ENCODE data around the gene ASIC2. TPM values are rescaled to one million over a fixed set of nuclear protein-coding genes. Genes with fewer than 3 reads are reported as not detected.

The ASIC2 gene
- total RNA-seq, 1 experiment from 2014 or later, result 4.1 TPM

- H3K36me3 ChIP-seq (ENCODE audit: control insufficient read depth, insufficient read depth, low read length), result no peaks in the 10 kb centered on the region
- no TSS peak for BruUV-seq (replicated peaks)
- DNase-seq (ENCODE audit: low read depth, low spot score) (no peak), ATAC-seq (no peak)
- no peak overlapping the region for H3K27ac ChIP-seq (ENCODE audit: low read length)
- no peak overlapping the region for H3K4me3 ChIP-seq (ENCODE audit: low read depth in 2 of 2, low read length in 2 of 2)
- H3K9me3 ChIP-seq (ENCODE audit: control insufficient read depth, insufficient read depth, low read depth, low read length), result no peaks in the 10 kb centered on the region
- H3K27me3 ChIP-seq (ENCODE audit: control insufficient read depth, insufficient read depth, low read length), result no peaks in the 10 kb centered on the region
- ChIA-PET CTCF (no interaction called here), POLR2A (no interaction called here)
- in situ Hi-C loops (cut with HindIII; ENCODE audit: low pct_unique_long_range_greater_than_20kb, low sequenced_read_pairs), result no loop called here
- intact Hi-C loops (cut with micrococcal nuclease; ENCODE audit: unreplicated experiment), result no loop called here
- no peak for TF ChIP-seq SIN3A (IDR thresholded peaks at IDR 0.05; ENCODE audit: borderline replicate concordance, insufficient read depth, low read depth, low read length)
- no peaks in the 10 kb centered on the region for H3K4me1 ChIP-seq (ENCODE audit: control insufficient read depth, insufficient read depth, low read length)
These were observed 168.9 kb downstream of the ASIC2 start for GRCh38 chr17:33124185-33124584.

GRCh38 chr17:33121756-33122155 is 171.3 kb downstream of the ASIC2 start:
- in situ Hi-C loops (cut with HindIII; ENCODE audit: low pct_unique_long_range_greater_than_20kb, low sequenced_read_pairs), result no loop called here
- no peak overlapping the region for H3K27ac ChIP-seq (ENCODE audit: low read length)
- DNase-seq (ENCODE audit: low read depth, low spot score), result no peak
- TF ChIP-seq CTCF (IDR thresholded peaks at IDR 0.05), result no peak
- no peak for TF ChIP-seq SIN3A (IDR thresholded peaks at IDR 0.05; ENCODE audit: borderline replicate concordance, insufficient read depth, low read depth, low read length)
- no peak for TF ChIP-seq TCF7L2 (IDR thresholded peaks at IDR 0.05; ENCODE audit: low read depth, low read length)
- TF ChIP-seq POLR2AphosphoS5 (IDR thresholded peaks at IDR 0.05; ENCODE audit: low read depth, low read length), result no peak
- TF ChIP-seq REST (IDR thresholded peaks at IDR 0.05; ENCODE audit: insufficient read depth in 1 of 2, low read depth in 2 of 2, low read length in 1 of 2), result no peak
- no peaks in the 10 kb centered on the region for H3K27me3 ChIP-seq (ENCODE audit: control insufficient read depth, insufficient read depth, low read length)
- H3K4me1 ChIP-seq (ENCODE audit: control insufficient read depth, insufficient read depth, low read length), result no peaks in the 10 kb centered on the region
- no peaks in the 10 kb centered on the region for H3K9me3 ChIP-seq (ENCODE audit: control insufficient read depth, insufficient read depth, low read depth, low read length)
- intact Hi-C loops (cut with micrococcal nuclease; ENCODE audit: unreplicated experiment), result no loop called here
- H3K36me3 ChIP-seq (ENCODE audit: control insufficient read depth, insufficient read depth, low read length), result no peaks in the 10 kb centered on the region
- ChIA-PET CTCF (no interaction called here), POLR2A (no interaction called here)
- ATAC-seq, result no peak
- no peak overlapping the region for H3K4me3 ChIP-seq (ENCODE audit: low read depth in 2 of 2, low read length in 2 of 2)
- BruUV-seq (replicated peaks), result no TSS peak

- CTCF ChIA-PET, result no interaction called here
- no peak for ATAC-seq
- Histone ChIP-seq H3K27ac (ENCODE audit: low read length) (no peak overlapping the region), H3K4me3 (ENCODE audit: low read depth in 2 of 2, low read length in 2 of 2) (no peak overlapping the region), H3K27me3 (ENCODE audit: control insufficient read depth, insufficient read depth, low read length) (no peaks in the 10 kb centered on the region), H3K4me1 (ENCODE audit: control insufficient read depth, insufficient read depth, low read length) (no peaks in the 10 kb centered on the region), H3K9me3 (ENCODE audit: control insufficient read depth, insufficient read depth, low read depth, low read length) (no peaks in the 10 kb centered on the region), H3K36me3 (ENCODE audit: control insufficient read depth, insufficient read depth, low read length) (no peaks in the 10 kb centered on the region)
- POLR2A ChIA-PET, result no interaction called here
- in situ Hi-C loops (cut with HindIII; ENCODE audit: low pct_unique_long_range_greater_than_20kb, low sequenced_read_pairs), result no loop called here
- DNase-seq (ENCODE audit: low read depth, low spot score), result no peak
- no TSS peak for BruUV-seq (replicated peaks)
- TF ChIP-seq TCF7L2 (IDR thresholded peaks at IDR 0.05; ENCODE audit: low read depth, low read length) (no peak), REST (IDR thresholded peaks at IDR 0.05; ENCODE audit: insufficient read depth in 1 of 2, low read depth in 2 of 2, low read length in 1 of 2) (no peak), CTCF (IDR thresholded peaks at IDR 0.05) (no peak), POLR2AphosphoS5 (IDR thresholded peaks at IDR 0.05; ENCODE audit: low read depth, low read length) (no peak), SIN3A (IDR thresholded peaks at IDR 0.05; ENCODE audit: borderline replicate concordance, insufficient read depth, low read depth, low read length) (no peak)
- intact Hi-C loops (cut with micrococcal nuclease; ENCODE audit: unreplicated experiment), result no loop called here
These were observed 171.8 kb downstream of the ASIC2 start for GRCh38 chr17:33121272-33121671.

Measured in Panc1 (cell line).